Medulla oblongata (tissue), 1 donor: Measurements from ENCODE around the gene NBPF6.
"Not testable (repeated sequence)": the region's sequence is repeated elsewhere in the genome, so short reads cannot be mapped to it uniquely, and the experiment has no call there.

ENCODE experiments used
- DNase-seq: peaks from one replicate; pipeline ENCODE4 v3.0.0-alpha.2; 2015; ENCODE audit errors: extremely low spot score

The NBPF6 gene

DNA sequence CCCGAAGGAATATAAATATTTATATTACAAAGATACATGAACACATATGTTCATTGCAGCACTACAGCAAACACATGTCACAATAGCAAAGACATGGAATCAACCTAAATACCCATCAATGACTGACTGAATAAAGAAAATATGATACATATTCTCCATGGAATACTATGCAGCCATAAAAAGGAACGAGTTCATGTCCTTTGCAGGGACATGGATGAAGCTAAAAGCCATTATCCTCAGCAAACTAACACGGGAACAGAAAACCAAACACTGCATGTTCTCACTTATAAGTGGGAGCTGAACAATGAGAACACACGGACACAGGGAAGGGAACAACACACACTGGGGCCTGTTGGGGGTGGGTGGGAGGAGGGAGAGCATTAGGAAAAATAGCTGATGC, 46.7 kb downstream of the NBPF6 start:
- DNase-seq = not testable (repeated sequence)

DNA sequence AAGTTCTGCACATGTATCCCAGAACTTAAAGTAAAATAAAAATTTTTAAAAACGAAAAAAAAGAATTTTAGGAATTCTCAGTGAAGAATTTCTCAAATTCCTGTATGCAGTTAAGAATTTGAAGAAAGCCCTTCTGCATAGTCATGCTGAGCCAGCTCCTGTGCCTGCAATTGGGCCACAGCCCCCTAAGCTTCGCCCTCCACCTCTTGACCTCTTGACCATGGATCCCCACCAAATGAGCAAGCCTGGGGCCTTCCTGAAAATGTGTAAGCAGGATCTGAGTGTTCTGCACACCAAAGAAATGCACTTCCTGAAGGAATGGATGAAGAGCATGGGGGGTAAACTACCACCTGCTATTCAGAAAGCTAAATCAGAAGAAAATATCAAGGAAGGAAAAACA, 52.0 kb downstream of the NBPF6 start:
- no peak for DNase-seq

DNA sequence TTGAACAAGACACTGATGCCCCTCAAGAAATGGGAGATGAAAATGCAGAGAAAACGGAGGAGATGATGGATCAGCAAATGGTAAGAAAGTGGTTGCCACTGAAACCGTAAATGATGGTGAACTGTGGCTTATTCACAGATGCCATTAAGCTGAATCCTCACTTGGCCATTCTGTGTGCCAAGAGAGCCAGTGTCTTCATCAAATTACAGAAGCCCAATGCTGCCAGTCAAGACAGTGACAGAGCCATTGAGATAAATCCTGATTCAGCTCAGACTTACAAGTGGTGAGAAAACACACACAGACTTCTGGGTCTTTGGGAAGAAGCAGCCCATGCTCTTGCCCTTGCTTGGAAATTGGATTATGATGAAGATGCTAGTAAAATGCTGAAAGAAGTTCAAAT, 52.5 kb downstream of the NBPF6 start:
- no peak for DNase-seq

DNA sequence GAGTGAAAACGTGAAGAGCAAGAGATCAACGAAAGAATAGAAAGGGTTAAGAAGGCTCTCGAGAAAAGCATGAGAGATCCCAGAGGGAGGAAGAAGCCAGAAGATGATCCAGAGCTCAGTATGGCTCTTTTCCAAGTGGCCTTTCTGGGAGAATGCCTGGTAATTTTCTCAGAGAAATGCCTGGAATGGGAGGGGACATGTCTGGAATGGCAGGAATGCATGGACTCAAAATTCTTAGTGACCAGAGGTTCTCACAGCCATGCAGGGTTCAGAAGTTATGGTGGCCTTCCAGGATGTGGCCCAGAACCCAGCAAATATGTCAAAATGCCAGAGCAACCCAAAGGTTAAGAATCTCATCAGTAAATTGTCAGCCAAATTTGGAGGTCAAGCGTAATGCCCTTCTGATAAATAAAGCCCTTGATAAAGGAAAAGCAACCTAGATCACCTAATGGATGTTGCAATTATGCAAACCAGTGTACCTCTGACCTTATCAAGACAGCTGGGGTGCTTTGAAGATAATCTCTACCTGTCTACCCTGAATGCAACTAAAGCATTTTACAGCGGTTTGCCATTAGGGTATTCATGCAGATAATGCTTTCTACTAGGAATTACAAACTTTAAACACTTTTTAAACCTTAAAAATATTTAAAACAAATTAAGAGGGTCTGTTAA, 53.1 kb downstream of the NBPF6 start:
- DNase-seq = no peak

DNA sequence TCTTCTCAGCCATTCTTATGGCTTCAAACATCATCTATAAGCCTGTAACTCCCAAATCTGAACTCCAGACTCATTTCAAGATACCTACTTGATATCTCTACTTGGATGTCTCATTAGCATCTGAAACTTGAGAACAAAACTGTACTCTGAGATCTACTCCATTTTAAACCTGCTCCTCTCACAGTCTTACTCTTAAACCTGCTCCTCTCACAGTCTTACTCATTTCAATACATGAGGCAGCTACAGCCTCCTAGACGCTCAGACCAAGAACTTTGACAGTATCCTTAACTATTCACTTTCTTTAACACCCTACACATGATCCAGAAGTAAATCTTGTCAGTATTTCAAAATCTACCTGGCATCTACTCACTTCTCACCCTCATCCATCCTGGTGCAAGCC, 54.3 kb downstream of the NBPF6 start:
- DNase-seq = no peak

DNA sequence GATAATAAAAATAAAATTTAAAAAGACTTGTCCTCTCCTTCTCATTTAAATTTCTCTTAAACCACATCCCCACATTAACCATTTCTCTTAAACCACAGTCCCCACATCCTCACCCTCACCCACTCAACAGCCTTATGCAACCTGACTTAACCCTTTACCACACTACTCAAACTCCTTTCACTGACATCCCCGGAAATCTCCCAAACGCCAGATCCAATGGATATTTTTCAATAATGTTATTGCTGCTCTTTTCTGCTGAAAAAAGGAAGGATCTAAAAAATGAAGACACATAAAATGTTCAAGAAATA, 55.6 kb downstream of the NBPF6 start:
- DNase-seq = no peak

DNA sequence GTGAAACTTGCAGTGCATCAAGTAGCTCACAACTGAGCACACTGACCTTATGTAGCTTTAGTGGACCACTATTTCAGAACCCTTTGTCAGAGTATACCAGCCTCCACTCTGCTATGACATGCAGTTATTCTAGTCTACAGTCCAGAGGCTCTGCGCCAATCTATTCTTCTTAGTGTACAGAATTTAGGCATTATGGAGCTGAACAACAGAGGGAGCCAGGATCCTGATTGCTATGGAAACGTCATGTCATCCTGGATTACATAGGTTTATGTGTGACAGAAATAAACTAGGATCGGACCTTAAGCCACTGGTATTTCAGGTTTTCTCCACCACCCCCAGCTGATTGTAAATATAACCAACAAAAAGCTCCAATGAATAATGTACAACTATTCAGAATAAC, 61.6 kb downstream of the NBPF6 start:
- no peak for DNase-seq

DNA sequence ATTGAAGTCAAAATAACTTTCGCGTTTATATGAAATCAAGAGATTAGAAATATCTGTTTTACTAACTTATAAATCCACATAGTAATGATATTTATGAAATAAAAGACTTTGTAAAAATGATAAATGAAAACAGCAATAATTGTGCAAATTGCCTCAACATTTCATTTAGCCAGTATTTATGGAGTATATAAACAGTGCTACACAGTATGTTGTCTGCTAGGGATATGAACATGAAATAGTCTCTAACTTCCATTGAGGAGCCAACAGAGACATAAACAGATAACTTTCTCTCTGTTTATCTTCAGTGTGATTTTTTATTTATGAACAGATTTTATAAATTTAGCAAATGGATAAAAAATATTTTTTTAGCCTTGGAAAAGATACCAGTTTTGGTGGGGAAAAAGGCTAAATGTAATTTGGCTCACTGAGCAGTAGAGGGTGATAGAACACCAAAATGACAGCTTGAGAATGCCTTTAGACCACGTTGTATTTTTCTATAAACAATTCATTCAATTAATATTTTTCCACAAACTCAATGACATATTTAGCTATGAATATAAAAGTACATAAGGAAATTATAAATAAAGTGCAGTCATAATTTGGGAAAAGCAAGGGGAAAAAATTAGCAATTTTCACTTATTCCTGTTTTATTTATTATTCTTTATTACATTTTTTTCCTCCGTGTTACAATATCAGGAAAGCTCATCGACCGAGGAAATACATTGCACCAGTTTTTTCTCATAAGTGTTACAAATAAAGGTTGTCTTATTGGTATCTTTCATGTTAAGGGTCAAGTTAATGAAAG, 62.3 kb downstream of the NBPF6 start:
- DNase-seq = peak; percentile 69

DNA sequence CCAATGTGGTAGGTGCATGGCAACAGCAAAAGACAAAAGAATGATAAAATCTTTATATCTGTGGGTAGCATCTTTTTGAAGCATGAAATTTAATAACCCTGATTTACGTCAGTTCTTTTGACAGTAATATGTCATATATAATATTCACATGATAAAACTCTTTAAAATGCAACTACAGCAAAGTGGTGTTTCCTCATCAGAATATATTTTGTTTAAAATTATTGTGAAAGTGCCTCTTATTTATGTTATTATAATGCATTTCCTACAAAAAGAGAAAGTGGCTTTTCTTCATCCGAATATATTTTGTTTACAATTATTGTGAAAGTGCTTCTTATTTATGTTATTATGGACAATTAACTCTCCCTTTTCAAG, 62.9 kb downstream of the NBPF6 start:
- DNase-seq = no peak

DNA sequence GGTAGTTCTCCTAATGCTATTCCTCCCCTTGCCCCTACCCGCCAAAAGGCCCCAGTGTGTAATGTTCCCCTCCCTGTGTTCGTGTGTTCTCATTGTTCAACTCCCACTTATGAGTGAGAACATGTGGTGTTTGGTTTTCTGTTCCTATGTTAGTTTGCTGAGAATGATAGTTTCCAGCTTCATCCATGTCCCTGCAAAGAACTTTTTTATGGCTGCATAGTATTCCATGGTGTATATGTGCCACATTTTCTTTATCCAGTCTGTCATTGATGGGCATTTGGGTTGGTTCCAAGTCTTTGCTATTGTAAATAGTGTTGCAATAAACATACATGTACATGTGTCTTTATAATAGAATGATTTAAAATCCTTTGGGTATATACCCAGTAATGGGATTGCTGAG, 63.8 kb downstream of the NBPF6 start:
- DNase-seq = not testable (repeated sequence)

DNA sequence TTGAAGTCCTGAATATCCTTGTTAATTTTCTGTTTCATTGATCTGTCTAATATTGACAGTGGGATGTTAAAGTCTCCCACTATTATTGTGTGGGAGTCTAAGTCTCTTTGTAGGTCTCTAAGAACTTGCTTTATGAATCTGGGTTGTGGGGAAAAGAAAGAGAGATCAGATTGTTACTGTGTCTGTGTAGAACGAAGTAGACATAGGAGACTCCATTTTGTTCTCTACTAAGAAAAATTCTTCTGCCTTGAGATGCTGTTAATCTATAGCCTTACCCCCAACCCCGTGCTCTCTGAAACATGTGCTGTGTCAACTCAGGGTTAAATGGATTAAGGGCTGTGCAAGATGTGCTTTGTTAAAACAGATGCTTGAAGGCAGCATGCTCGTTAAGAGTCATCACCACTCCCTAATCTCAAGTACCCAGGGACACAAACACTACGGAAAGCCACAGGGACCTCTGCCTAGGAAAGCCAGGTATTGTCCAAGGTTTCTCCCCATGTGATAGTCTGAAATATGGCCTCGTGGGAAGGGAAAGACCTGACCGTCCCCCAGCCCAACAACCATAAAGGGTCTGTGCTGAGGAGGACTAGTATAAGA, 67.3 kb downstream of the NBPF6 start:
- not testable (repeated sequence) for DNase-seq
